ENCODE data around the gene P3H3.

P3H3 gene

GRCh38 chr12:6842075-6842474, 13.9 kb downstream of the P3H3 start:
- no peak for DNase-seq

GRCh38 chr12:6843118-6843902, 15.1 kb downstream of the P3H3 start:
- DNase-seq, result no peak

GRCh38 chr12:6845395-6845794, 17.2 kb downstream of the P3H3 start:
- DNase-seq, result no peak

- DNase-seq, result no peak
Measured at GRCh38 chr12:6846316-6846869, 18.2 kb downstream of the P3H3 start.

- no peak for DNase-seq
Measured at GRCh38 chr12:6847676-6848075, 19.5 kb downstream of the P3H3 start.

- DNase-seq, result no peak
Measured at GRCh38 chr12:6849427-6849826, 21.2 kb downstream of the P3H3 start.

GRCh38 chr12:6849976-6850560, 21.9 kb downstream of the P3H3 start:
- DNase-seq, result no peak

- no peak for DNase-seq
Measured at GRCh38 chr12:6850796-6851152, 22.6 kb downstream of the P3H3 start.

- DNase-seq, result peak in 55 of 56 donors; percentile 48 to 98 (median 89)
Measured at GRCh38 chr12:6851153-6851920, 23.1 kb downstream of the P3H3 start, which contains the start of gene CDCA3. Gene CDCA3, minus strand, starts transcription at chr12:6851286. Its CDS starts 334 bp downstream, at chr12:6850952.

- DNase-seq, result peak; percentile 96 to 100 (median 100)
Measured at GRCh38 chr12:6851921-6852650, 23.9 kb downstream of the P3H3 start, which contains the start of gene USP5. Gene USP5, plus strand, starts transcription at chr12:6852150. Its CDS starts 30 bp downstream, at chr12:6852180.

GRCh38 chr12:6852651-6853354, 24.6 kb downstream of the P3H3 start:
- peak in 36 of 56 donors; percentile 21 to 76 (median 52) for DNase-seq

- no peak for DNase-seq
Measured at GRCh38 chr12:6853626-6854025, 25.4 kb downstream of the P3H3 start.

- no peak for DNase-seq
Measured at GRCh38 chr12:6854036-6854435, 25.8 kb downstream of the P3H3 start.

GRCh38 chr12:6855322-6855721, 27.1 kb downstream of the P3H3 start:
- DNase-seq, result no peak

GRCh38 chr12:6858799-6859198, 30.6 kb downstream of the P3H3 start:
- no peak for DNase-seq

- DNase-seq, result no peak
Measured at GRCh38 chr12:6860116-6860515, 31.9 kb downstream of the P3H3 start.

GRCh38 chr12:6860942-6861341, 32.7 kb downstream of the P3H3 start:
- DNase-seq, result no peak

GRCh38 chr12:6861391-6861790, 33.2 kb downstream of the P3H3 start:
- no peak for DNase-seq

- DNase-seq, result no peak
Measured at GRCh38 chr12:6863033-6863432, 34.8 kb downstream of the P3H3 start.

GRCh38 chr12:6863586-6864321, 35.5 kb downstream of the P3H3 start:
- no peak for DNase-seq
